MCF 10A (cell line): Measurements from ENCODE around the gene PTGDR2. TPM values are rescaled to one million over a fixed set of nuclear protein-coding genes. Genes with fewer than 3 reads are reported as not detected.

Source experiments
- BruUV-seq: library from RNA; stranded (reverse); fragments of 400-500 nt; replicated peaks from 2 replicates; lab custom pipeline; 2021; lab: Mats Ljungman, UMichigan
- CTCF ChIA-PET: fragments of 300-600 bp; sonication (Branson Sonifier 250); formaldehyde crosslinking; extraction: SDS; loops from one replicate; lab custom pipeline; 2021; ENCODE audit warnings: antibody characterized with exemption, inconsistent platforms; lab: Yijun Ruan, JAX
- POLR2A ChIA-PET: fragments of 300-600, 350-650 bp; sonication (Branson Sonifier 250); formaldehyde crosslinking; extraction: SDS; loops from one replicate; lab custom pipeline; 2020; ENCODE audit warnings: antibody characterized with exemption, inconsistent platforms; lab: Yijun Ruan, JAX
- DNase-seq: peaks from one replicate; pipeline ENCODE4 v3.0.0-alpha.2; 2018; ENCODE audit not compliant: unreplicated experiment
- H3K27ac Mint-ChIP-seq: one replicate; pipeline ENCODE4 v1.8.0; 2022; ENCODE audit warnings: mild to moderate bottlenecking, low read depth, mixed read lengths; ENCODE audit not compliant: unreplicated experiment
- H3K27me3 Mint-ChIP-seq: one replicate; pipeline ENCODE4 v1.8.0; 2022; ENCODE audit warnings: mixed read lengths; ENCODE audit not compliant: insufficient read depth, unreplicated experiment
- H3K36me3 Mint-ChIP-seq: one replicate; pipeline ENCODE4 v1.8.0; 2022; ENCODE audit warnings: mild to moderate bottlenecking, moderate library complexity, mixed read lengths; ENCODE audit not compliant: insufficient read depth, unreplicated experiment
- H3K4me1 Mint-ChIP-seq: one replicate; pipeline ENCODE4 v1.8.0; 2022; ENCODE audit warnings: mixed read lengths; ENCODE audit not compliant: insufficient read depth, unreplicated experiment
- H3K4me3 Mint-ChIP-seq: one replicate; pipeline ENCODE4 v1.8.0; 2022; ENCODE audit warnings: mild to moderate bottlenecking, moderate library complexity, mixed read lengths; ENCODE audit not compliant: unreplicated experiment
- H3K9me3 Mint-ChIP-seq: one replicate; pipeline ENCODE4 v1.8.0; 2022; ENCODE audit warnings: mixed read lengths; ENCODE audit not compliant: unreplicated experiment
- intact Hi-C: fragments of 100-400 bp; cut with micrococcal nuclease; formaldehyde crosslinking; loops from 2 replicates; pipeline ENCODE4 v1.14.1; 2022
- total RNA-seq: library from RNA; stranded (reverse); gene quantifications from 2 replicates; pipeline ENCODE4 v1.2.3, GENCODE V29; 2022
- TF ChIP-seq, protein P1 (sequence below): fragments of 200-600 bp; IDR thresholded peaks from one replicate; pipeline ENCODE4 v1.8.0; 2022; ENCODE audit warnings: antibody characterized with exemption, mild to moderate bottlenecking; ENCODE audit not compliant: unreplicated experiment

PTGDR2 gene
- total RNA-seq, 1 experiment from 2014 or later = not detected

DNA sequence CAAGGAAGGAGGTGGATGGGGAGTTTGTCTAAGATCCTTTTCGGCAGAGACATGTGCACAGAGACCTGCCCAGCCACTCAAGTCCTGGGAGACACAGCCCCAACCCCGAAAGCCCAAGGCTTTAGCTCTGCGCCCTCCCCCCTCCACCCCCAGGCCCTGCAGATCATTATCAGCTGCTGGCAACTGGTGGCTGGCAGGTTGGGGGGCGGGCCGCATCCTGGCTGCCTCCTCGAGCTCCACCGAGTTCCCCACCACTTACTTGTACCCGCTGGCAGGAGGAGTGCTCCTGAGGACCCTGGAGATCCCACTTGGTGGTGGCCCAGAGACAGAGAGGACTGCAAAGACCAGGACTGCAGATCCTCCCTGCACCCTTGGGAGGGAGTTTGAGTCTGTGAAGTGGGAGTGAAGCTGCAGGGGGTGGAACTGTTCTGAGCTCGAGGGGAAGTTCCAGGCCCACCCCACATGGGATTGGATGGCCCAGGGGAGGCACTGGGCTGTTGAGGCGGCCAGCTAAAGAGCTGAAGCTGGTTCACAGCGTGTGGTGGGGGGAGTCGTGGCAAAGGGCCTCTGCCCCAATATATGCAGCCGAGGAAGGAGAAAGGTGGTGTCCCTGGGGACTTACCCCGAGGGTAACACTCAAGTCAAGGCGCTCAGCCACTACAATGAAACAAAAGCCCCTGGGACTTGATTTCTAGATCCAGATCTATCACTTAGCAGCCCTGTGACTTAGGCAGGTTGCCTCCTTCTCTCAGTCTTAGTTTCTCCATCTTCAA is 33.7 kb downstream of the PTGDR2 start:
- Mint-ChIP-seq H3K27ac (no peak overlapping the region), H3K27me3 (no peaks in the 10 kb centered on the region), H3K36me3 (no peaks in the 10 kb centered on the region), H3K4me1 (no peaks in the 10 kb centered on the region), H3K4me3 (no peak overlapping the region), H3K9me3 (no peaks in the 10 kb centered on the region)
- TF ChIP-seq, protein P1, sequence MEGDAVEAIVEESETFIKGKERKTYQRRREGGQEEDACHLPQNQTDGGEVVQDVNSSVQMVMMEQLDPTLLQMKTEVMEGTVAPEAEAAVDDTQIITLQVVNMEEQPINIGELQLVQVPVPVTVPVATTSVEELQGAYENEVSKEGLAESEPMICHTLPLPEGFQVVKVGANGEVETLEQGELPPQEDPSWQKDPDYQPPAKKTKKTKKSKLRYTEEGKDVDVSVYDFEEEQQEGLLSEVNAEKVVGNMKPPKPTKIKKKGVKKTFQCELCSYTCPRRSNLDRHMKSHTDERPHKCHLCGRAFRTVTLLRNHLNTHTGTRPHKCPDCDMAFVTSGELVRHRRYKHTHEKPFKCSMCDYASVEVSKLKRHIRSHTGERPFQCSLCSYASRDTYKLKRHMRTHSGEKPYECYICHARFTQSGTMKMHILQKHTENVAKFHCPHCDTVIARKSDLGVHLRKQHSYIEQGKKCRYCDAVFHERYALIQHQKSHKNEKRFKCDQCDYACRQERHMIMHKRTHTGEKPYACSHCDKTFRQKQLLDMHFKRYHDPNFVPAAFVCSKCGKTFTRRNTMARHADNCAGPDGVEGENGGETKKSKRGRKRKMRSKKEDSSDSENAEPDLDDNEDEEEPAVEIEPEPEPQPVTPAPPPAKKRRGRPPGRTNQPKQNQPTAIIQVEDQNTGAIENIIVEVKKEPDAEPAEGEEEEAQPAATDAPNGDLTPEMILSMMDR = no peak
- intact Hi-C loops = no loop called here
- ChIA-PET CTCF (interaction anchor here (0.5 to 5.3 kb wide), 6 partner anchors 9 to 1207 kb away, joined by 3 to 26 read pairs (median 6); no protein-coding TSS in a partner anchor), POLR2A (interaction anchor here (0.7 kb wide), 1 partner anchor 70 kb away, joined by 3 read pairs; no protein-coding TSS in a partner anchor)
- BruUV-seq = no TSS peak
- DNase-seq = no peak

DNA sequence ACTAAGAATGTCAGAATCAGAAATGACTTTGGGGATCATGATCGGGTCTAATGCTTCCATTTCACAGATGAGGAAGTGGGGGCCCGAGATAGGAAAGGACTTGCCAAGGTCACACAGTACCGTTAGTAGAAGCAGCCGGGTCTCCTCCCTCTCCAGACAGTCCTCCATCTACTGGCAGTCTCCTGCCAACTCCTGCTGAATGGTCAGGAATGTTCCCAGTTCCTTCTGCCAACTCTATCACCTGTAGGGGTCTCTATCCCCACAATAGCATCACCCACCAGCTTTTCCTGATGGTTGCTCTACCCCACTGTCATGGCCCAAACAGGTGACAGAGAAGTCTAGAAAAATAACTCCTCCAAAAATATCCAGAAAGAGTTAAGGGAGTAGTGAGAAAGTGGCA is 37.7 kb downstream of the PTGDR2 start:
- CTCF ChIA-PET = interaction anchor here (1.2 to 5.3 kb wide), 2 partner anchors 13 to 70 kb away, joined by 3 to 26 read pairs; no protein-coding TSS in a partner anchor
- no peaks in the 10 kb centered on the region for H3K27me3 Mint-ChIP-seq
- no peaks in the 10 kb centered on the region for H3K36me3 Mint-ChIP-seq
- POLR2A ChIA-PET = no interaction called here
- no peaks in the 10 kb centered on the region for H3K9me3 Mint-ChIP-seq
- TF ChIP-seq, protein P1 = no peak
- no peak for DNase-seq
- intact Hi-C loops = no loop called here
- no peak overlapping the region for H3K4me3 Mint-ChIP-seq
- H3K27ac Mint-ChIP-seq = no peak overlapping the region
- BruUV-seq = no TSS peak
- no peaks in the 10 kb centered on the region for H3K4me1 Mint-ChIP-seq

DNA sequence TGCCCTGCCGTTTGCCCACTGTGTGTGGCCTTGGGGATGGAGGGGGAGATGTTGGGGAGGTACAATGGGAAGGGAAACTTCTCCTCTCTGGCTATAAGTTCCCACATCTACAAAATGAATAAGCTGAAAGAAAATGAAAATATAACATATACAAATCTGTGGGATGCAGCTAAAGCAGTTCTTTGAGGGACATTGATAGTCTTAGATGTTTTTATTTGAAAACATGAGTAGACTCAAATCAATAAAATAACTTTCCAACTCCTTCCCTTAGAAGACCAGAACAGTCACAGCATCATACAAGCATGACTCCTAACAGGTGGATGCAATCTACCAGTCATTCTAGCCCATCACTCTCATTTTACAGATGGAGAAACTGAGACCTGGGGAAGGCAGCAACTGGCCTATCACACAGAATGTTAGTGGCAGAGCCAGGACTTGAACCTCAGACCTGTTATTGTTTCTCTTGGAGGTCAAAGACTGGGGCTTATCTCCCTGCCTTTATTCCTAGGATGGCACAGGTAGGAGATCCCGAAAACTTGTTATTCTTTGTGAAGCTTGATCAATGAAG is 39.1 kb downstream of the PTGDR2 start:
- intact Hi-C loops = no loop called here

DNA sequence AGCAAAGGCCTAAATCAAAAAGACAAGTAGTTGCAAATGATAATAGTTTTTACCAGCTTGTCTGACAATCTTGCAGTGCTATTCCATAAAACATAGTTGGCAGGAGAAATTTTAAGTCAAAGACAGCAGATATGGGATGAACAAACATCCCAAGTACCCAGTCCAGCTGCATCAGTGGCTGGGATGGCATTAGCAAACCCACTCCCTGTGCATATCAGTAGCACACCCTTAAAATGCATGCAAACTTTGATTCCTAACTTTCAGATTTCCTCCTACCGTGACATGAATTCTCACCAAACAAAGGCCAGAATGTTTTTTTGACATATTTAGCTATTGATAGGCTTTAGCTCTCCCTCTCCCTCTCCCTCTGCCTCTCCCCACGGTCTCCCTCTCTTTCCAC is 41.6 kb downstream of the PTGDR2 start:
- Mint-ChIP-seq H3K27me3 (peaks cover 9% of the 10 kb centered on the region), H3K36me3 (no peaks in the 10 kb centered on the region), H3K9me3 (no peaks in the 10 kb centered on the region), H3K27ac (no peak overlapping the region), H3K4me1 (no peaks in the 10 kb centered on the region), H3K4me3 (no peak overlapping the region)
- intact Hi-C loops = no loop called here
- TF ChIP-seq, protein P1 = no peak
- ChIA-PET CTCF (interaction anchor here (2.0 kb wide), 1 partner anchor 16 kb away, joined by 10 read pairs; no protein-coding TSS in a partner anchor), POLR2A (no interaction called here)
- no peak for DNase-seq
- BruUV-seq = no TSS peak

More for the DNA sequence above, 39.1 kb downstream of the PTGDR2 start:
- Mint-ChIP-seq H3K27ac (no peak overlapping the region), H3K4me3 (no peak overlapping the region), H3K9me3 (no peaks in the 10 kb centered on the region), H3K36me3 (no peaks in the 10 kb centered on the region), H3K27me3 (no peaks in the 10 kb centered on the region), H3K4me1 (no peaks in the 10 kb centered on the region)
- BruUV-seq = no TSS peak
- ChIA-PET CTCF (interaction anchor here (1.2 kb wide), 1 partner anchor 71 kb away, joined by 3 read pairs; no protein-coding TSS in a partner anchor), POLR2A (no interaction called here)
- TF ChIP-seq, protein P1 = no peak
- no peak for DNase-seq
